T-helper 17 cell (primary cell): ENCODE data around the gene RAB6D. TPM values are rescaled to one million over a fixed set of nuclear protein-coding genes. Genes with fewer than 3 reads are reported as not detected.
"Not testable (repeated sequence)": the region's sequence is repeated elsewhere in the genome, so short reads cannot be mapped to it uniquely, and the experiment has no call there.

Source experiments
- ATAC-seq: fragments of 150-1000 bp; cut with Tn5 transposase; 2 replicates; pipeline ENCODE4 v1.10.0; 2021; ENCODE audit warnings: mild to moderate bottlenecking, moderate library complexity
- DNase-seq, 3 donors: peaks; one replicate each; pipeline versions ENCODE4 v3.0.0 to v3.0.0-alpha.2; 2020 to 2021
- H3K9me3 ChIP-seq: one replicate; pipeline ENCODE4 v1.7.0; 2013; ENCODE audit warnings: low read length, mild to moderate bottlenecking; ENCODE audit not compliant: control insufficient read depth, poor library complexity, severe bottlenecking
- H3K27ac Mint-ChIP-seq: one replicate; pipeline ENCODE4 v1.8.0; 2022; ENCODE audit warnings: mild to moderate bottlenecking, moderate library complexity, mixed read lengths
- H3K27me3 Mint-ChIP-seq: one replicate; pipeline ENCODE4 v1.8.0; 2022; ENCODE audit warnings: mixed read lengths
- H3K36me3 Mint-ChIP-seq: one replicate; pipeline ENCODE4 v1.8.0; 2022; ENCODE audit warnings: low read depth, mixed read lengths
- H3K4me1 Mint-ChIP-seq: one replicate; pipeline ENCODE4 v1.8.0; 2022; ENCODE audit warnings: mild to moderate bottlenecking, mixed read lengths
- H3K4me3 Mint-ChIP-seq: one replicate; pipeline ENCODE4 v1.8.0; 2022; ENCODE audit warnings: mild to moderate bottlenecking, moderate library complexity, mixed read lengths
- total RNA-seq, 4 donors: library from RNA in 2 of 4; stranded (reverse) in 2 of 4; gene quantifications; one replicate each; pipeline ENCODE4 v1.2.3 and lab custom pipeline; 2022 to 2026

Gene RAB6D
- total RNA-seq (not detected), total RNA-seq (lab: John Stamatoyannopoulos, UW) (0 to 0.08 reads per million in 2 donors)

- H3K36me3 Mint-ChIP-seq, ATAC-seq, H3K4me3 Mint-ChIP-seq, H3K9me3 ChIP-seq, H3K27ac Mint-ChIP-seq, H3K4me1 Mint-ChIP-seq, DNase-seq: not testable (repeated sequence)
- peaks cover 55% of the 10 kb centered on the region for H3K27me3 Mint-ChIP-seq
These were observed at the start of gene RAB6D for GRCh38 chr2:131363703-131364186. Gene RAB6D (minus strand): TSS chr2:131364168. CDS start chr2:131363720, 448 bp downstream.

GRCh38 chr2:131413148-131413747, 49.3 kb upstream of the RAB6D start:
- peak overlapping the region; percentile 28 for H3K4me3 Mint-ChIP-seq
- H3K9me3 ChIP-seq: no peaks in the 10 kb centered on the region
- H3K27ac Mint-ChIP-seq: no peak overlapping the region
- H3K27me3 Mint-ChIP-seq: peaks cover 66% of the 10 kb centered on the region
- peaks cover 7% of the 10 kb centered on the region for H3K4me1 Mint-ChIP-seq
- H3K36me3 Mint-ChIP-seq: peaks cover 8% of the 10 kb centered on the region
- no peak for DNase-seq
- peak; percentile 68 for ATAC-seq

DNA sequence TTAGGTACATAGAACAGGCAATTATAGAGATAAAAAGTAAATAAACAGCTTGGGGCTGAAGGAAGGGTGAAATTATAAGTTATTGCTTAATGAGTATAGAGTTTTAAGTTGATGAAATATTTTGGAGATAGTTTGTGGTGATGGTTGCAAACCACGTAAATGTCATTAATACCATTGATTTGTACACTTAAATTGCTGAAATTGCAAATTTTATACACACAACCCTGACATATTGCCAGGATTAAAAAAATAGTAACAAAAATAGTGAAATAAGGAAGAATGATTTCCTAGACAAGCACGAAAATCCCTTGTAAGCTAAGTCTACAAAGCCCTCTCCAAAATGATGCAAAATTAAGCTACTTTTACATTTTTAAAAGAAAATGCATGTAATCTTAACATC, 46.2 kb upstream of the RAB6D start:
- no peaks in the 10 kb centered on the region for H3K9me3 ChIP-seq
- Mint-ChIP-seq H3K27ac (no peak overlapping the region), H3K4me1 (peaks cover 7% of the 10 kb centered on the region), H3K4me3 (no peak overlapping the region), H3K27me3 (peaks cover 63% of the 10 kb centered on the region), H3K36me3 (peaks cover 6% of the 10 kb centered on the region)
- no peak for ATAC-seq
- DNase-seq: no peak

DNA sequence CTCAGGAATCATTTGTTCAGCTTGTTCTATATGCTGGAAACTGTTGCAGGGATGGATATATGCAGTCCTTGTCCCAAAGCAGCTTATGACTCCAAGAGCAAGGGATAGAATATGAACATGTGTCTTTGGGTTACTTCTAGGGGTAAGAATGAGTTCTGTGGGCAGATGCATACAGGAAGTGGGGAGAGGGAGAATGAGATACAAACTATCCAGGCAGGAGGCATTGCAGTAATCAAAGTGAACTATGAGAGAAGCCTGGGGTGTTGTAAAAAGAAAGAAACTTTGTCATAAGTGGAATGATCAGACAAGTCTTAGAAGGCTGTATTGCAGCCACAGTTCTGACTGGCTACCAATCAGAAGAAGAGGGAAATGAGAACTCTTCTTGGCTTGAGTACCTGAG, 44.8 kb upstream of the RAB6D start:
- no peak for ATAC-seq
- H3K9me3 ChIP-seq: no peaks in the 10 kb centered on the region
- Mint-ChIP-seq H3K4me1 (peaks cover 7% of the 10 kb centered on the region), H3K36me3 (peaks cover 6% of the 10 kb centered on the region), H3K27ac (no peak overlapping the region), H3K4me3 (no peak overlapping the region), H3K27me3 (peaks cover 77% of the 10 kb centered on the region)
- DNase-seq: no peak

DNA sequence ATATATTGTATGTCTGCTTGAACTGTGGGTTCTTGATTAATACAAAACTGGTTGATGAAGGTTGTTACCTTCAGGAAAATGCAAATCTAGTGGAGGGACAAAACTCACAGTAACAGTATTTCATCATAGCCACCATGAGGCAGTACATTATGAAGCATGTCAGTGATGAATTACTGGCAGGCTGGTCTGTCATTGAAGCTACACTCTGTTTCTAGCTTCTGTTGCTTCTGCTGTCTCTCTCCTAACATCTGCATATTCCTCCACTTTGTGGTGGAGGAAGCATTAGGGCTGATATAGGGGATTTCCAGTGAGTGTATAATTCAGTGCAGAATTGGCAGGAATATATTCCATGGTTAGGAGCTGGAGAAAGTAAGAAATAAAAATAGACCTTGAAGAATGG, 44.2 kb upstream of the RAB6D start:
- H3K27me3 Mint-ChIP-seq: peaks cover 75% of the 10 kb centered on the region

GRCh38 chr2:131404753-131405152, 40.8 kb upstream of the RAB6D start:
- Mint-ChIP-seq H3K4me1 (peaks cover 2% of the 10 kb centered on the region), H3K27me3 (peaks cover 77% of the 10 kb centered on the region)
- no peak for ATAC-seq

More for the DNA sequence above, 44.2 kb upstream of the RAB6D start:
- no peak for DNase-seq
- Mint-ChIP-seq H3K36me3 (peaks cover 6% of the 10 kb centered on the region), H3K27ac (no peak overlapping the region), H3K4me1 (peaks cover 5% of the 10 kb centered on the region), H3K4me3 (no peak overlapping the region)
- H3K9me3 ChIP-seq: no peaks in the 10 kb centered on the region
- no peak for ATAC-seq

GRCh38 chr2:131402320-131403039, 38.5 kb upstream of the RAB6D start:
- DNase-seq (no peak), ATAC-seq (no peak)
- no peaks in the 10 kb centered on the region for H3K4me1 Mint-ChIP-seq
- H3K27me3 Mint-ChIP-seq: peaks cover 64% of the 10 kb centered on the region
- no peak overlapping the region for H3K4me3 Mint-ChIP-seq
- H3K9me3 ChIP-seq: no peaks in the 10 kb centered on the region
- H3K27ac Mint-ChIP-seq: no peak overlapping the region
- H3K36me3 Mint-ChIP-seq: no peaks in the 10 kb centered on the region

More at GRCh38 chr2:131404753-131405152, 40.8 kb upstream of the RAB6D start:
- H3K9me3 ChIP-seq: no peaks in the 10 kb centered on the region
- no peak overlapping the region for H3K4me3 Mint-ChIP-seq
- no peak for DNase-seq
- no peak overlapping the region for H3K27ac Mint-ChIP-seq
- H3K36me3 Mint-ChIP-seq: peaks cover 4% of the 10 kb centered on the region

GRCh38 chr2:131400849-131401248, 36.9 kb upstream of the RAB6D start:
- H3K4me1 Mint-ChIP-seq: no peaks in the 10 kb centered on the region
- peaks cover 70% of the 10 kb centered on the region for H3K27me3 Mint-ChIP-seq
- H3K36me3 Mint-ChIP-seq: no peaks in the 10 kb centered on the region
- DNase-seq: no peak
- no peak overlapping the region for H3K4me3 Mint-ChIP-seq
- H3K9me3 ChIP-seq: no peaks in the 10 kb centered on the region
- no peak for ATAC-seq
- H3K27ac Mint-ChIP-seq: no peak overlapping the region

GRCh38 chr2:131400441-131400840, 36.5 kb upstream of the RAB6D start:
- ATAC-seq, DNase-seq, H3K36me3 Mint-ChIP-seq, H3K4me1 Mint-ChIP-seq, H3K9me3 ChIP-seq, H3K4me3 Mint-ChIP-seq, H3K27ac Mint-ChIP-seq: not testable (repeated sequence)
- H3K27me3 Mint-ChIP-seq: peaks cover 70% of the 10 kb centered on the region

DNA sequence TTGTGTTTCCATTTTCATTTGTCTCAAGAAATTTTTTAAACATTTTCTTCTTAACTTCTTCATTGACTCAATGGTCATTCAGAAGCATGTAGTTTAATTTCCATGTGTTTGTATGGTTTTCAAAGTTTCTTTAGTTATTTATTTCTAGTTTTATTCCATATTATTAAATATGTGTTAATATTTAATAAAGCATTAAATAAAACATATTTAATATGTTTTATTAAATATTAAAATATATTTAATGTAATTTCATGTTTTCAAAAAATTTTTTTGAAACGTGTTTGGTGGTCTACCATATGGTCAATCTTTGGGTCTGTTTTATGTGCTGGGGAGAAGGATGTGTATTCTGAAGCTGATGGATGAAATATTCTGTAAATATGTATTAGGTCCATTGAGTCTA, 32.2 kb upstream of the RAB6D start:
- not testable (repeated sequence) for ATAC-seq, H3K9me3 ChIP-seq, H3K4me1 Mint-ChIP-seq, H3K27ac Mint-ChIP-seq, H3K4me3 Mint-ChIP-seq, DNase-seq, H3K36me3 Mint-ChIP-seq
- peaks cover 50% of the 10 kb centered on the region for H3K27me3 Mint-ChIP-seq

DNA sequence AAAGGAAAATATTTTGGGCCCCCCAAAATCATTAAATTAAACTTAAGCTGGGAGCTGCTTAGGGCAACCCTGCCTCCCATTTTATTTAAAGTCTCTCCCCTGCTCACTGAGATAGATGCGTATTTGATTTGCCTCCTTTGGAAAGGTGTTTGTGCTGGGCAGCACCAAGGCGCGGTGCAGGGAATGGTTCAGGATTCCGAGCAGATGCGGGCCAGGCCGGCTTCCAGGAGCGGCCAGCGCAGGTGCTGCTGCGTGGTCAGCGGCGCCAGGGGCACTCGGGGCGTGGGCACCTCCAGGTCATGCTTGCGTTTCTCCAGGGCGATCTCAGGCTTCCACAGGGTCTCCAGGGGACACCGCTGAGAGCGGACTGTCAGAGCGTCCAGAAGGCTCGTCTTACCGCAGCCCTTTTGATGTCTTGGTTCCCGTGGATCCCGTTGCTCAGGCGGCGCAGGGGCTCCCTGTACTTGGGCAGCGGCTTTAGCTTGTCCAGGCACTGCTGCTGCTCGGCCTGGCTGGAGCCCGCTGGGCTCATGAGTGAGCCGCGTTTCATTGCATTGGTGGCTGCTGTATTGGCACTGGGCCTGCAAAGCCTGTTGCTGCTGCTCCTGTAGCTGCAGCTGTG, 31.2 kb upstream of the RAB6D start:
- not testable (repeated sequence) for H3K9me3 ChIP-seq, H3K4me1 Mint-ChIP-seq, H3K4me3 Mint-ChIP-seq, DNase-seq, H3K36me3 Mint-ChIP-seq, ATAC-seq, H3K27ac Mint-ChIP-seq
- peaks cover 39% of the 10 kb centered on the region for H3K27me3 Mint-ChIP-seq

DNA sequence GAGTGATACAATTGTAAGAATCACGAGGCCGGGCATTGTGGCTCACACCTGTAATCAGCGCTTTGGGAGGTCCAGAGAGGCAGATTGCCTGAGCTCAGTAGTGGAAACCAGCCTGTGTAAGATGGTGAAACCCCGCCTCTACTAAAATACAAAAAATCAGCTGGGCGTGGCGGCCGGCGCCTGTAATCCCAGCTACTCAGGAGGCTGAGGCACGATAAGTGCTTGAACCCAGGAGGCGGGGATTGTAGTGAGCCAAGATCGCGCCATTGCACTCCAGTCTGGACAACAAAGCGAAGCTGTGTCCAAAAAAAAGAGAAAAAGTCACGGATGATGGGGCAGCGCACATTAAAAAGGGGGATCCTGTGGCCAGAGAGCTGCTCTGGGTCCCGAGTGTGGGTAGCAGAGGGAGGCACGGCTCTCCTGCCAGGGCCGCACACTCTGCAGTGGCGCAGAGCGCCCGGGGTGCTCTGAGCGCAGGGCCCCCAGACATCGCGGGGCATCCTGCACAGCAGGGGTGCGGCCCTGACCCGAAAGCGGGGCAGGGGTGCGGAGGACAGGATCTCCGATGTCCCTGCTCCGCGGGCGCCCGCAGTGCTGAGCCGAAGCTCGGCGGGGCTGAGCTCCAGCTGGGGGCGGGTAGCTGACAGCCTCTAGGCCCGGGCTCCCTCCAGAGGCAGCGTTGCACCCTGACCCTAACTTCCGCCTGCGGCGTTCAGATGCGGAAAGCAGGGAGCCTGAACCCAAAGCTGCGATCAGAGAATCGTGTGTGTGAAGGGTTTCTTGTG, 30.4 kb upstream of the RAB6D start:
- DNase-seq: no peak
- peaks cover 39% of the 10 kb centered on the region for H3K27me3 Mint-ChIP-seq
- H3K9me3 ChIP-seq: no peaks in the 10 kb centered on the region
- no peak overlapping the region for H3K27ac Mint-ChIP-seq
- peaks cover 2% of the 10 kb centered on the region for H3K36me3 Mint-ChIP-seq
- no peaks in the 10 kb centered on the region for H3K4me1 Mint-ChIP-seq
- H3K4me3 Mint-ChIP-seq: no peak overlapping the region
- ATAC-seq: no peak

- peaks cover 36% of the 10 kb centered on the region for H3K27me3 Mint-ChIP-seq
- ATAC-seq, H3K4me1 Mint-ChIP-seq, H3K36me3 Mint-ChIP-seq, H3K9me3 ChIP-seq, DNase-seq, H3K27ac Mint-ChIP-seq, H3K4me3 Mint-ChIP-seq: not testable (repeated sequence)
These were observed 28.0 kb upstream of the RAB6D start for GRCh38 chr2:131391953-131392352.
